ENCODE results near the gene KIRREL2. TPM values are rescaled to one million over a fixed set of nuclear protein-coding genes. Genes with fewer than 3 reads are reported as not detected.
"Not testable (repeated sequence)": the region's sequence is repeated elsewhere in the genome, so short reads cannot be mapped to it uniquely, and the experiment has no call there.

Gene KIRREL2
- total RNA-seq, 2 donors from 2014 or later, result 0.13 TPM; not detected in 1

- Histone ChIP-seq H3K27ac (no peak within 1 kb of the TSS), H3K36me3 (no peaks in the 10 kb centered on the region), H3K9ac (ENCODE audit: low read depth in 2 of 2, low read length in 2 of 2) (no peak within 1 kb of the TSS), H3K9me3 (no peaks in the 10 kb centered on the region), H3K4me3 (peak within 1 kb of the TSS; percentile 39), H3K27me3 (peaks cover 11% of the 10 kb centered on the region), H3K4me1 (peaks cover 7% of the 10 kb centered on the region)
- no peak for TF ChIP-seq CTCF (IDR thresholded peaks at IDR 0.05)
- DNase-seq, result peak; percentile 66
- intact Hi-C loops (cut with DNase I), result no loop called here
Observed at GRCh38 chr19:35868172-35868822, 11.6 kb downstream of the KIRREL2 start, which contains the start of gene APLP1. Gene APLP1 (plus strand): TSS chr19:35868574. CDS start chr19:35868637, 63 bp downstream.

GRCh38 chr19:35868823-35869326 is 12.2 kb downstream of the KIRREL2 start:
- intact Hi-C loops (cut with DNase I), result no loop called here
- no peak for DNase-seq
- no peak overlapping the region for H3K9ac ChIP-seq (ENCODE audit: low read depth in 2 of 2, low read length in 2 of 2)
- peak overlapping the region; percentile 39 for H3K4me3 ChIP-seq
- peaks cover 11% of the 10 kb centered on the region for H3K27me3 ChIP-seq
- TF ChIP-seq CTCF (IDR thresholded peaks at IDR 0.05), result no peak
- H3K4me1 ChIP-seq, result peaks cover 7% of the 10 kb centered on the region
- H3K27ac ChIP-seq, result no peak overlapping the region
- H3K9me3 ChIP-seq, result no peaks in the 10 kb centered on the region
- H3K36me3 ChIP-seq, result no peaks in the 10 kb centered on the region

- peak; percentile 71 for DNase-seq
- no peak for TF ChIP-seq CTCF (IDR thresholded peaks at IDR 0.05)
- Histone ChIP-seq H3K9me3 (no peaks in the 10 kb centered on the region), H3K27me3 (peaks cover 11% of the 10 kb centered on the region), H3K36me3 (no peaks in the 10 kb centered on the region), H3K9ac (ENCODE audit: low read depth in 2 of 2, low read length in 2 of 2) (no peak overlapping the region), H3K27ac (no peak overlapping the region), H3K4me3 (no peak overlapping the region), H3K4me1 (peaks cover 7% of the 10 kb centered on the region)
- intact Hi-C loops (cut with DNase I), result no loop called here
Observed at GRCh38 chr19:35869327-35870123, 12.8 kb downstream of the KIRREL2 start.

- DNase-seq; H3K9me3 ChIP-seq; intact Hi-C loops (cut with DNase I); H3K27ac ChIP-seq; H3K4me1 ChIP-seq; H3K36me3 ChIP-seq; H3K4me3 ChIP-seq; H3K9ac ChIP-seq (ENCODE audit: low read depth in 2 of 2, low read length in 2 of 2): not testable (repeated sequence)
- H3K27me3 ChIP-seq, result peaks cover 11% of the 10 kb centered on the region
Observed at GRCh38 chr19:35870124-35870736, 13.5 kb downstream of the KIRREL2 start.

- peaks cover 7% of the 10 kb centered on the region for H3K4me1 ChIP-seq
- TF ChIP-seq CTCF (IDR thresholded peaks at IDR 0.05), result no peak
- DNase-seq, result no peak
- no peak overlapping the region for H3K4me3 ChIP-seq
- H3K36me3 ChIP-seq, result no peaks in the 10 kb centered on the region
- peaks cover 11% of the 10 kb centered on the region for H3K27me3 ChIP-seq
- no peak overlapping the region for H3K27ac ChIP-seq
- no peaks in the 10 kb centered on the region for H3K9me3 ChIP-seq
- intact Hi-C loops (cut with DNase I), result no loop called here
- no peak overlapping the region for H3K9ac ChIP-seq (ENCODE audit: low read depth in 2 of 2, low read length in 2 of 2)
Observed at GRCh38 chr19:35870798-35871197, 14.1 kb downstream of the KIRREL2 start.
